Smooth muscle cell (in vitro differentiated cells): Measurements from ENCODE around the gene ADGRE3. TPM values are rescaled to one million over a fixed set of nuclear protein-coding genes. Genes with fewer than 3 reads are reported as not detected.
"Not testable (repeated sequence)": the region's sequence is repeated elsewhere in the genome, so short reads cannot be mapped to it uniquely, and the experiment has no call there.

Source experiments
- DNase-seq: peaks from one replicate; lab custom pipeline; 2025; ENCODE audit not compliant: unreplicated experiment; lab: John Stamatoyannopoulos, UW
- H2AFZ ChIP-seq: fragments of 200-600 bp; sonication (generic); 2 replicates; pipeline ENCODE4 v1.6.0; 2016; ENCODE audit warnings: antibody characterized with exemption, low read depth, mild to moderate bottlenecking
- H3F3A ChIP-seq: fragments of 200-600 bp; sonication (generic); 2 replicates; pipeline ENCODE4 v1.6.0; 2017; ENCODE audit warnings: antibody characterized with exemption, low read depth
- H3K27ac ChIP-seq: fragments of 200-600 bp; sonication (generic); 2 replicates; pipeline ENCODE4 v1.5.1; 2016; ENCODE audit warnings: low read depth, mild to moderate bottlenecking
- H3K27me3 ChIP-seq: fragments of 200-600 bp; sonication (generic); 2 replicates; pipeline ENCODE4 v1.6.1; 2016; ENCODE audit warnings: low read depth, mild to moderate bottlenecking
- H3K36me3 ChIP-seq: fragments of 200-600 bp; sonication (generic); 2 replicates; pipeline ENCODE4 v1.5.1; 2016; ENCODE audit warnings: low read depth
- H3K4me1 ChIP-seq: fragments of 200-600 bp; sonication (generic); 2 replicates; pipeline ENCODE4 v1.5.1; 2016; ENCODE audit warnings: low read depth
- H3K4me2 ChIP-seq: fragments of 200-600 bp; sonication (generic); 2 replicates; pipeline ENCODE4 v1.6.0; 2016; ENCODE audit warnings: mild to moderate bottlenecking
- H3K4me3 ChIP-seq: fragments of 200-600 bp; sonication (generic); 2 replicates; pipeline ENCODE4 v1.5.1; 2016; ENCODE audit warnings: mild to moderate bottlenecking
- H3K79me2 ChIP-seq: fragments of 200-600 bp; sonication (generic); 2 replicates; pipeline ENCODE4 v1.6.0; 2016; ENCODE audit warnings: low read depth, mild to moderate bottlenecking
- H3K9ac ChIP-seq: fragments of 200-600 bp; sonication (generic); 2 replicates; pipeline ENCODE4 v1.6.0; 2016; ENCODE audit warnings: low read depth
- H3K9me3 ChIP-seq: fragments of 200-600 bp; sonication (generic); replicated peaks from 2 replicates; pipeline ENCODE4 v1.5.1; 2016; ENCODE audit warnings: low read depth
- H4K20me1 ChIP-seq: fragments of 200-600 bp; sonication (generic); 2 replicates; pipeline ENCODE4 v1.6.0; 2016; ENCODE audit warnings: low read depth
- WGBS: methylation state at CpG from one replicate; pipeline ENCODE4 v1.1.7; 2016; ENCODE audit warnings: low lambda C conversion rate; 5-methylcytosine and 5-hydroxymethylcytosine counted together
- polyA plus RNA-seq: library from polyadenylated mRNA; unstranded; fragments of >200 nt; fragmentation: Nextera tagmentation; extraction: Ambion mirVana; gene quantifications from 2 replicates; pipeline ENCODE4 v1.2.1, GENCODE V29; 2016
- total RNA-seq: library from RNA; depleted of rRNA; stranded (reverse); fragments of >200 nt; gene quantifications from 2 replicates; pipeline ENCODE4 v1.2.3, GENCODE V29; 2014
- TF ChIP-seq, protein P1 (sequence below): fragments of 200-600 bp; sonication (generic); IDR thresholded peaks from 2 replicates; pipeline ENCODE4 v1.5.1; 2017; ENCODE audit warnings: borderline replicate concordance, mild to moderate bottlenecking, antibody characterized with exemption; ENCODE audit not compliant: insufficient read depth, poor library complexity, severe bottlenecking

The ADGRE3 gene
- total and polyA plus RNA-seq, 2 experiments from 2014 or later: not detected

DNA sequence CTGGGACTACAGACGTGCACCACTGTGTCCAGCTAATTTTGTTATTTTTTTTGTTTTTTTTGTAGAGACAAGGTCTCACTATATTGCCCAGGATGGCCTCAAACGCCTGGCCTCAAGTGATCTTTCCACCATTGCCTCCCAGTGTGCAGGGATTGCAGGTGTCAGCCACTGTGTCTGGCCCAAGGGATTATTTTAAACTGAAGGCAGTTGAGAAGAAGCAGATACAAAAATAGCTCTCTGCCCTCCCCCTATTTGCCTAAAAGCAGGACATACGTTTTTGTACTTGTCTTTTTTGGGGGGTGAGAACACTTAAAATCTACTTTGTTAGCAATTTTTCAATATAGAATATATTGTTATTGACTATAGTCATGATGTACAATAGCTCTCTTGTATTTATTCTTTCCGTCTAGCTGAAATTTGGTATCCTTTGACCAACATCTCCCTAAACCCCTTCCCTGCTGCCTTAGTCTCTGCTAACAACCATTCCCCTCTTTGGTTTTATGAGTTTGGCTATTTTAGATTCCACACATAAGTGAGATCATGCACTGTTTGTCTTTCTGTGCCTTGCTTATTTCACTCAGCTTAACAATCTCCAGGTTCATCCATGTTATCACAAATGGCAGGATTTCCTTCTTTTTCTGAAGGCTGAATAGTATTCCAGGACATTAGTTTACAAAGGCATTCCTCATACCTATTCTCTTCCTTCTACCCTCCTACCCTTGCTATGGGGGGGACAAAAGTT, 34.9 kb downstream of the ADGRE3 start:
- no peaks in the 10 kb centered on the region for H3K36me3 ChIP-seq
- no peaks in the 10 kb centered on the region for H3K27me3 ChIP-seq
- no peak overlapping the region for H3K4me3 ChIP-seq
- WGBS: 47% methylated on average over 4 of the region's 4 CpGs
- H3K79me2 ChIP-seq: no peaks in the 10 kb centered on the region
- no peaks in the 10 kb centered on the region for H3K4me1 ChIP-seq
- no peaks in the 10 kb centered on the region for H4K20me1 ChIP-seq
- H3F3A ChIP-seq: no peaks in the 10 kb centered on the region
- no peaks in the 10 kb centered on the region for H3K9me3 ChIP-seq
- no peak overlapping the region for H2AFZ ChIP-seq
- H3K9ac ChIP-seq: no peak overlapping the region
- no peak overlapping the region for H3K4me2 ChIP-seq
- TF ChIP-seq, protein P1, sequence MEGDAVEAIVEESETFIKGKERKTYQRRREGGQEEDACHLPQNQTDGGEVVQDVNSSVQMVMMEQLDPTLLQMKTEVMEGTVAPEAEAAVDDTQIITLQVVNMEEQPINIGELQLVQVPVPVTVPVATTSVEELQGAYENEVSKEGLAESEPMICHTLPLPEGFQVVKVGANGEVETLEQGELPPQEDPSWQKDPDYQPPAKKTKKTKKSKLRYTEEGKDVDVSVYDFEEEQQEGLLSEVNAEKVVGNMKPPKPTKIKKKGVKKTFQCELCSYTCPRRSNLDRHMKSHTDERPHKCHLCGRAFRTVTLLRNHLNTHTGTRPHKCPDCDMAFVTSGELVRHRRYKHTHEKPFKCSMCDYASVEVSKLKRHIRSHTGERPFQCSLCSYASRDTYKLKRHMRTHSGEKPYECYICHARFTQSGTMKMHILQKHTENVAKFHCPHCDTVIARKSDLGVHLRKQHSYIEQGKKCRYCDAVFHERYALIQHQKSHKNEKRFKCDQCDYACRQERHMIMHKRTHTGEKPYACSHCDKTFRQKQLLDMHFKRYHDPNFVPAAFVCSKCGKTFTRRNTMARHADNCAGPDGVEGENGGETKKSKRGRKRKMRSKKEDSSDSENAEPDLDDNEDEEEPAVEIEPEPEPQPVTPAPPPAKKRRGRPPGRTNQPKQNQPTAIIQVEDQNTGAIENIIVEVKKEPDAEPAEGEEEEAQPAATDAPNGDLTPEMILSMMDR: no peak
- no peak for DNase-seq
- H3K27ac ChIP-seq: no peak overlapping the region

DNA sequence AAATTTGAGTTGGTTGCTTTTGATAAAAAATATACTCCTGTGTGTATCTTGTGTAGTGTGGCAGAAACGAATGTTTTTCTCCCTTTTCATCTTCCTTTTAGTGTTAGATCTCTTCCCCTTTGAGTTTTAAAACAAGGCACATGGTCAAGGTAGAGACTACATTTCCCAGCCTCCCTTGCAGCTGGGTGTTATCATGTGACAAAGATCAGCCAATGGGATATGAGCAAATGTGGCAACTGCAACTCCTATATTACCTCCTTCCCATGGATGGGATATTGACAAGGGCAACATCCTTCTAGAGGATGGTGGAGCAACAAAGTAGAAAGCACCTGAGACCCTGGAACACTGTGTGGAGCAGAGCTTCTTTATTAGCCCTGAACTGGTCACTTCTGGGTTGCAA, 42.4 kb downstream of the ADGRE3 start:
- H3K36me3 ChIP-seq: no peaks in the 10 kb centered on the region
- no peaks in the 10 kb centered on the region for H3K9me3 ChIP-seq
- no peak overlapping the region for H3K4me3 ChIP-seq
- no peak overlapping the region for H3K4me2 ChIP-seq
- H3K79me2 ChIP-seq: no peaks in the 10 kb centered on the region
- TF ChIP-seq, protein P1: no peak
- no peaks in the 10 kb centered on the region for H3K4me1 ChIP-seq
- no peak overlapping the region for H3K9ac ChIP-seq
- no peak for DNase-seq
- no peak overlapping the region for H2AFZ ChIP-seq
- 17% methylated on average over 1 of the region's 1 CpG for WGBS
- H3K27me3 ChIP-seq: no peaks in the 10 kb centered on the region
- H3K27ac ChIP-seq: no peak overlapping the region
- no peaks in the 10 kb centered on the region for H4K20me1 ChIP-seq
- H3F3A ChIP-seq: no peaks in the 10 kb centered on the region

DNA sequence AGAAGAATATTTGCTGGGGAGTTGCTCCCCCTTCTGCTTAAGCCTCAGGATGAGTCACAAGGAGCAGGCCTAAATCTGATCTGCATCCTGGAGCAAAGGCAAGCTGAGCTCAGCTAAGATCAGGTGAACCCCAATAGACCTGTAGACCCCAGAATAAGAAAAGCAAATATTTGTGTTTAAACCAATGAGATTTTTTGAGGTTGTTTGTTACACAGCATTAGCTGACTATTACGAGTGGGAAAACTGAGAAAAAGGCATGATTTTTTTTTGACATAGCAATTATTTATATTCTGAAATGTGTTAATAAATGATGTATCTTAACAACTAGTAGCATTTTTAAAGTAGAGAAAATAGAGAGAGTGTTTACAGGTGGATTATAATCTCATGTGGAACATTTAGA, 45.1 kb downstream of the ADGRE3 start:
- 80% methylated on average over 1 of the region's 1 CpG for WGBS
- Histone ChIP-seq H2AFZ (no peak overlapping the region), H3K36me3 (no peaks in the 10 kb centered on the region), H3F3A (no peaks in the 10 kb centered on the region), H3K4me3 (no peak overlapping the region), H3K9ac (no peak overlapping the region), H3K4me2 (no peak overlapping the region), H4K20me1 (no peaks in the 10 kb centered on the region), H3K4me1 (no peaks in the 10 kb centered on the region), H3K9me3 (no peaks in the 10 kb centered on the region), H3K79me2 (no peaks in the 10 kb centered on the region), H3K27ac (no peak overlapping the region), H3K27me3 (no peaks in the 10 kb centered on the region)
- TF ChIP-seq, protein P1: no peak
- no peak for DNase-seq

DNA sequence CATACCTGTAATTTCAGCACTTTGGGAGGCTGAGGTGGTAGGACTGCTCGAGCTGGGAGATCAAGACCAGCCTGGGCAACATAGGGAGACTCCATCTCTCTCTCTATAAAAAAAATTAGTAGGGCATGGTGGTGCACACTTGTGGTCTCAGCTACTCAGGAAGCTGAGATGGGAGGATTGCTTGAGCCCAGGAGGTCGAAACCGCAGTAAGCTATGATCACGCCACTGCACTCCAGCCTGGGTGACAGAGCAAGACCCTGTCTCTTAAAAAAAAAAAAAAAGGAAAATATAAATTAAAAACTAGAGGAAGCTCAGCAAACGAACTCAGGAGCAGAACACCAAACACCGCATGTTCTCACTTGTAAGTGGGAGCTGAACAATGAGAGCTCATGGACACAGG, 50.2 kb downstream of the ADGRE3 start:
- H3K36me3 ChIP-seq, H3K27ac ChIP-seq, H4K20me1 ChIP-seq, H3F3A ChIP-seq, H3K9ac ChIP-seq, H3K9me3 ChIP-seq, H3K27me3 ChIP-seq, H3K4me3 ChIP-seq, H2AFZ ChIP-seq, H3K4me1 ChIP-seq, DNase-seq, H3K79me2 ChIP-seq, H3K4me2 ChIP-seq: not testable (repeated sequence)
- 82% methylated on average over 6 of the region's 6 CpGs for WGBS
